Progenitor cell of endocrine pancreas (in vitro differentiated cells): ENCODE results near the gene ORAI3. TPM values are rescaled to one million over a fixed set of nuclear protein-coding genes. Genes with fewer than 3 reads are reported as not detected.

Experiments used
- DNase-seq: peaks from one replicate; pipeline ENCODE4 v3.0.0; 2021; ENCODE audit warnings: low spot score; ENCODE audit not compliant: unreplicated experiment
- H3K27ac Mint-ChIP-seq: 2 replicates; pipeline ENCODE4 v1.8.0; 2021; ENCODE audit warnings: mild to moderate bottlenecking, moderate library complexity, mixed read lengths
- H3K27me3 Mint-ChIP-seq: 2 replicates; pipeline ENCODE4 v1.8.0; 2021; ENCODE audit warnings: mixed read lengths
- H3K36me3 Mint-ChIP-seq: 2 replicates; pipeline ENCODE4 v1.8.0; 2022; ENCODE audit warnings: mixed read lengths; ENCODE audit not compliant: insufficient read depth
- H3K4me1 Mint-ChIP-seq: 2 replicates; pipeline ENCODE4 v1.8.0; 2021; ENCODE audit warnings: low read depth, mixed read lengths
- H3K4me3 Mint-ChIP-seq: 2 replicates; pipeline ENCODE4 v1.8.0; 2021; ENCODE audit warnings: low read depth, mild to moderate bottlenecking, moderate library complexity, mixed read lengths
- H3K9me3 Mint-ChIP-seq: 2 replicates; pipeline ENCODE4 v1.8.0; 2021; ENCODE audit warnings: low read depth, mixed read lengths
- CTCF ChIP-seq: fragments of 200-600 bp; sonication (generic); IDR thresholded peaks from one replicate; pipeline ENCODE4 v1.5.0; 2021; ENCODE audit warnings: antibody characterized with exemption, mild to moderate bottlenecking; ENCODE audit not compliant: unreplicated experiment
- total RNA-seq: library from RNA; stranded (reverse); gene quantifications from 2 replicates; pipeline ENCODE4 v1.2.1, GENCODE V29; 2021

The ORAI3 gene
- total RNA-seq, 1 donor from 2014 or later: 19.1 TPM

GRCh38 chr16:30902029-30902972, 46.6 kb upstream of the ORAI3 start:
- Mint-ChIP-seq H3K27ac (peak overlapping the region; percentile 98), H3K9me3 (no peaks in the 10 kb centered on the region), H3K4me3 (peak overlapping the region; percentile 82), H3K27me3 (no peaks in the 10 kb centered on the region), H3K4me1 (peaks cover under 1% of the 10 kb centered on the region), H3K36me3 (no peaks in the 10 kb centered on the region)
- DNase-seq: peak; percentile 64
- peak; percentile 45 for TF ChIP-seq CTCF

GRCh38 chr16:30903002-30903401, 45.9 kb upstream of the ORAI3 start:
- peak overlapping the region; percentile 98 for H3K27ac Mint-ChIP-seq
- H3K27me3 Mint-ChIP-seq: no peaks in the 10 kb centered on the region
- H3K4me1 Mint-ChIP-seq: no peaks in the 10 kb centered on the region
- no peak for DNase-seq
- no peaks in the 10 kb centered on the region for H3K9me3 Mint-ChIP-seq
- H3K36me3 Mint-ChIP-seq: no peaks in the 10 kb centered on the region
- H3K4me3 Mint-ChIP-seq: peak overlapping the region; percentile 82
- no peak for TF ChIP-seq CTCF

- H3K4me3 Mint-ChIP-seq: no peak overlapping the region
- no peaks in the 10 kb centered on the region for H3K36me3 Mint-ChIP-seq
- no peaks in the 10 kb centered on the region for H3K27me3 Mint-ChIP-seq
- no peak for DNase-seq
- H3K9me3 Mint-ChIP-seq: no peaks in the 10 kb centered on the region
- H3K4me1 Mint-ChIP-seq: no peaks in the 10 kb centered on the region
- TF ChIP-seq CTCF: no peak
- H3K27ac Mint-ChIP-seq: no peak overlapping the region
Measured at GRCh38 chr16:30903596-30903995, 45.3 kb upstream of the ORAI3 start.

- no peak for DNase-seq
- H3K4me3 Mint-ChIP-seq: no peak overlapping the region
- H3K4me1 Mint-ChIP-seq: no peaks in the 10 kb centered on the region
- H3K36me3 Mint-ChIP-seq: no peaks in the 10 kb centered on the region
- H3K9me3 Mint-ChIP-seq: no peaks in the 10 kb centered on the region
- H3K27ac Mint-ChIP-seq: no peak overlapping the region
- no peaks in the 10 kb centered on the region for H3K27me3 Mint-ChIP-seq
- TF ChIP-seq CTCF: no peak
Measured at GRCh38 chr16:30904114-30904780, 44.6 kb upstream of the ORAI3 start.

- Mint-ChIP-seq H3K36me3 (no peaks in the 10 kb centered on the region), H3K27ac (no peak overlapping the region), H3K4me1 (no peaks in the 10 kb centered on the region), H3K27me3 (no peaks in the 10 kb centered on the region), H3K9me3 (no peaks in the 10 kb centered on the region), H3K4me3 (no peak overlapping the region)
- no peak for TF ChIP-seq CTCF
- no peak for DNase-seq
Measured at GRCh38 chr16:30907064-30907463, 41.8 kb upstream of the ORAI3 start.
